DOHH2 (cell line): ENCODE data around the gene KIAA0513.

Experiments
- H3F3A ChIP-seq: fragments of 200-600 bp; sonication (generic), shearing (Covaris generic); 2 replicates; pipeline ENCODE4 v1.6.0; 2016; ENCODE audit warnings: antibody characterized with exemption, mild to moderate bottlenecking; ENCODE audit not compliant: control insufficient read depth, insufficient read depth
- H3K27ac ChIP-seq: fragments of 200-600 bp; sonication (generic); 2 replicates; pipeline ENCODE4 v1.5.1; 2014; ENCODE audit warnings: low read depth, mild to moderate bottlenecking, low read length, moderate library complexity
- H3K27me3 ChIP-seq: fragments of 200-600 bp; sonication (generic); 2 replicates; pipeline ENCODE4 v1.6.1; 2014; ENCODE audit warnings: mild to moderate bottlenecking, low read length, mixed read lengths; ENCODE audit not compliant: control insufficient read depth
- H3K36me3 ChIP-seq: fragments of 200-600 bp; sonication (generic); 2 replicates; pipeline ENCODE4 v1.6.1; 2014; ENCODE audit warnings: mild to moderate bottlenecking, low read length, moderate library complexity, mixed read lengths; ENCODE audit not compliant: control insufficient read depth
- H3K4me1 ChIP-seq: fragments of 200-600 bp; sonication (generic); 2 replicates; pipeline ENCODE4 v1.6.1; 2014; ENCODE audit warnings: mild to moderate bottlenecking, low read length, mixed read lengths; ENCODE audit not compliant: control insufficient read depth
- H3K4me2 ChIP-seq: fragments of 200-600 bp; sonication (generic); 2 replicates; pipeline ENCODE4 v1.6.0; 2014; ENCODE audit warnings: mild to moderate bottlenecking, low read length, moderate library complexity
- H3K4me3 ChIP-seq: fragments of 200-600 bp; sonication (generic); 2 replicates; pipeline ENCODE4 v1.5.1; 2014; ENCODE audit warnings: mild to moderate bottlenecking, low read length, mixed read lengths
- H3K79me2 ChIP-seq: fragments of 200-600 bp; sonication (generic); 2 replicates; pipeline ENCODE4 v1.6.1; 2014; ENCODE audit warnings: mild to moderate bottlenecking, low read length, mixed read lengths; ENCODE audit not compliant: control insufficient read depth
- H3K9me2 ChIP-seq: fragments of 200-600 bp; sonication (generic); replicated peaks from 2 replicates; pipeline ENCODE4 v1.6.1; 2014; ENCODE audit warnings: mild to moderate bottlenecking, low read length, mixed read lengths; ENCODE audit not compliant: control insufficient read depth
- H3K9me3 ChIP-seq: fragments of 200-600 bp; sonication (generic); 2 replicates; pipeline ENCODE4 v1.6.1; 2014; ENCODE audit warnings: antibody characterized with exemption, low read length, mixed read lengths; ENCODE audit not compliant: control insufficient read depth, insufficient read depth
- H4K20me1 ChIP-seq: fragments of 200-600 bp; sonication (generic); 2 replicates; pipeline ENCODE4 v1.6.0; 2014; ENCODE audit warnings: low read depth, mild to moderate bottlenecking, antibody characterized with exemption, low read length, moderate library complexity; ENCODE audit not compliant: control insufficient read depth, insufficient read depth
- CTCF ChIP-seq: fragments of 200-600 bp; sonication (generic); IDR thresholded peaks from one replicate; pipeline ENCODE4 v1.5.1; 2014; ENCODE audit warnings: antibody characterized with exemption, mild to moderate bottlenecking, low read depth, low read length; ENCODE audit not compliant: poor library complexity, severe bottlenecking
- EZH2phosphoT487 ChIP-seq: fragments of 200-600 bp; sonication (generic); IDR thresholded peaks from 2 replicates; pipeline ENCODE4 v1.6.1; 2017; ENCODE audit warnings: borderline replicate concordance, mild to moderate bottlenecking, antibody characterized with exemption, low read length, moderate library complexity, mixed read lengths

Gene KIAA0513

GRCh38 chr16:85027349-85027957, at the start of gene KIAA0513:
Gene KIAA0513, plus strand, starts transcription at chr16:85027795. Its CDS starts 39,277 bp downstream, at chr16:85067072.
- Histone ChIP-seq H3K4me1 (peaks cover 12% of the 10 kb centered on the region), H3F3A (no peaks in the 10 kb centered on the region), H3K79me2 (no peaks in the 10 kb centered on the region), H3K9me3 (no peaks in the 10 kb centered on the region), H3K27me3 (peaks cover 26% of the 10 kb centered on the region), H3K9me2 (no peaks in the 10 kb centered on the region), H3K36me3 (no peaks in the 10 kb centered on the region), H4K20me1 (no peaks in the 10 kb centered on the region), H3K27ac (no peak within 1 kb of the TSS), H3K4me3 (peak within 1 kb of the TSS; percentile 77), H3K4me2 (peak within 1 kb of the TSS; percentile 76)
- no peak for TF ChIP-seq EZH2phosphoT487
- TF ChIP-seq CTCF, result peak; percentile 30

GRCh38 chr16:84979516-84979915, 48.1 kb upstream of the KIAA0513 start:
- Histone ChIP-seq H3K4me1 (no peaks in the 10 kb centered on the region), H3F3A (no peaks in the 10 kb centered on the region), H3K36me3 (peaks cover 47% of the 10 kb centered on the region), H3K27me3 (no peaks in the 10 kb centered on the region), H3K9me2 (no peaks in the 10 kb centered on the region), H3K27ac (no peak overlapping the region), H4K20me1 (no peaks in the 10 kb centered on the region), H3K4me2 (no peak overlapping the region), H3K9me3 (no peaks in the 10 kb centered on the region), H3K4me3 (no peak overlapping the region), H3K79me2 (no peaks in the 10 kb centered on the region)
- TF ChIP-seq EZH2phosphoT487, result no peak
- no peak for TF ChIP-seq CTCF

- no peaks in the 10 kb centered on the region for H3K4me1 ChIP-seq
- TF ChIP-seq CTCF, result no peak
- no peak for TF ChIP-seq EZH2phosphoT487
- H3K36me3 ChIP-seq, result peaks cover 43% of the 10 kb centered on the region
- H3F3A ChIP-seq, result no peaks in the 10 kb centered on the region
- H3K27ac ChIP-seq, result no peak overlapping the region
- no peaks in the 10 kb centered on the region for H3K9me2 ChIP-seq
- no peaks in the 10 kb centered on the region for H3K9me3 ChIP-seq
- H3K27me3 ChIP-seq, result no peaks in the 10 kb centered on the region
- H3K4me2 ChIP-seq, result no peak overlapping the region
- peaks cover 6% of the 10 kb centered on the region; the same call in 1 of the 2 replicates for H3K79me2 ChIP-seq
- no peak overlapping the region for H3K4me3 ChIP-seq
- no peaks in the 10 kb centered on the region for H4K20me1 ChIP-seq
These were observed 45.2 kb upstream of the KIAA0513 start for GRCh38 chr16:84982434-84982833.
